ENCODE measurements around the gene INPP5A.
"Not testable (repeated sequence)": the region's sequence is repeated elsewhere in the genome, so short reads cannot be mapped to it uniquely, and the experiment has no call there.

The INPP5A gene

DNA sequence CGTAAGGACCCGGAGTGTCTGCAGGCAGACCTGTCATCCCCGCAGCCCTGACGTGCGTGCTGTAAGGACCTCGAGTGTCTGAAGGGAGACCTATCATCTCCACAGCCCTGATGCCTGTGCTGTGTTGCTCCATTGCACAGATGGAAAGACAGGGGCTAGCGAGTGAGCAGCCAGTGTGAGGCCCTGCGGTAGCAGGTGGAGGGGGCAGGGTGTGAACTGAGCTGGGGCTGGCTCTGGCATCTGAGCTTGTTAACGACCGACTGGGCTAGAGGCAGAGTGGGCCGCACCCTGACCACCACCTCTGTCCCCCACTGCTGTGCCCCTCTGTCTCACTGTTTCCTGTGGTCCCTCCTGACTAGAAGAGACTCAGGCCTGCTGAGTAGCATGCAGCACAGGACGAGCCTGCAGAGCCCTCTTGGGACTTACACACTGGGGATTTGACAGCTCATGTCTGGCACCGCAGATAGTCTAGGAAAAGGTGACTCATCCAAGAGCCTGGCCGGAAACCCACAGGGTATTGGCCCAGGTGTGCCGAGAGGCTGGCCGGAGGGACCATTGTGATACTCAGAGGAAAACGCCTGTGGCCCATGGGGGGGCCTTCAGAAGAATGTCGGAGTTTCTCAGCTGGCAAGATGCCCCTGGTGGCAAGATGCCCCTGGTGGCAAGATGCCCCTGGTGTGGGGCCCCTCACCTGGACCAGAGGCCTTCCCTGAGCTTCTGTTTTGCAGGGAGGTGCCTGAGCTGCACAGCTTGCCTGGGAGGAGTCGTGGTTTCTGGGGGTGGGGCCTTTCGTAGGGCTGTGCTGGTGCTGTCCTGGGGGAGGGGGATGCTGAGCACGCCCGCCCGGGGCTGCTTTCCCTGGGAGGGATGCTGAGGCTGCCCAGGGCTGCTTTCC, 34.3 kb downstream of the INPP5A start:
- ChIA-PET CTCF (interaction anchor here (1.2 to 2.0 kb wide), 3 partner anchors 10 to 118 kb away, joined by 3 to 5 read pairs (median 3); no protein-coding TSS in a partner anchor), POLR2A (no interaction called here)
- no peak for TF ChIP-seq CTCF (IDR thresholded peaks at IDR 0.05; ENCODE audit: insufficient read depth, low read length, missing control alignments)
- peak; percentile 60 for DNase-seq (ENCODE audit: low read depth, low spot score)
- no peak overlapping the region for H3K4me3 ChIP-seq (ENCODE audit: low read depth, low read length)

DNA sequence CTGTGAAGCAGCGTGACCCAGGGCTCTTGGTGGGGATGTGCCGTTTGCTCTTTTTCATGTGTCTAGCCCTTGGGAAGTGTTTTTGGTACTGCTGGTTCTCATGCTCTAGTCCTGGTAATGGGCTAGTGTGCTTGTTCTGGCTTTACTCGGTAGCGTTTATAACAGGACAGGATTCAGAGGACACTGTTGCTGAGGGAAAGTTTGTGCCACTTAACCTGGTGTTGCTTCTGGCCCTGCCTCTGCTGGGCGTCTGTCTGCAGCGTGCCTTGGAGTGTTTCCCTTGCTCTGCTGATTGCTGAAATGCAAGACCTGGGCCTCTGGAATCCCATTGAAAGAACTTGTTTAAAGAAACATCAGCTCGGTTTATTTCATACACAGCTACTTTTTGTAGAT, 35.0 kb downstream of the INPP5A start:
- no peak overlapping the region for H3K4me3 ChIP-seq (ENCODE audit: low read depth, low read length)
- CTCF ChIA-PET = interaction anchor here (1.5 to 2.0 kb wide), 2 partner anchors 10 to 119 kb away, joined by 3 to 5 read pairs; no protein-coding TSS in a partner anchor
- DNase-seq (ENCODE audit: low read depth, low spot score) = no peak
- TF ChIP-seq CTCF (IDR thresholded peaks at IDR 0.05; ENCODE audit: insufficient read depth, low read length, missing control alignments) = no peak
- POLR2A ChIA-PET = no interaction called here

DNA sequence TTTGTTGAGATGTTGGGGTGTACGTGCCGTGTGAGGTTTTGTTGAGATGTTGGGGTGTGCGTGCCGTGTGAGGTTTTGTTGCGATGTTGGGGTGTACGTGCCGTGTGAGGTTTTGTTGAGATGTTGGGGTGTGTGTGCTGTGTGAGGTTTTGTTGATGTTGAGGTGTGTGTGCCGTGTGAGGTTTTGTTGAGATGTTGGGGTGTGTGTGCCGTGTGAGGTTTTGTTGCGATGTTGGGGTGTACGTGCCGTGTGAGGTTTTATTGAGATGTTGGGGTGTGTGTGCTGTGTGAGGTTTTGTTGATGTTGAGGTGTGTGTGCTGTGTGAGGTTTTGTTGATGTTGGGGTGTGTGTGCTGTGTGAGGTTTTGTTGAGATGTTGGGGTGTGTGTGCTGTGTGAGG, 35.4 kb downstream of the INPP5A start:
- CTCF ChIA-PET = interaction anchor here (2.0 kb wide), 1 partner anchor 119 kb away, joined by 5 read pairs; no protein-coding TSS in a partner anchor
- H3K4me3 ChIP-seq (ENCODE audit: low read depth, low read length); DNase-seq (ENCODE audit: low read depth, low spot score); POLR2A ChIA-PET: not testable (repeated sequence)

DNA sequence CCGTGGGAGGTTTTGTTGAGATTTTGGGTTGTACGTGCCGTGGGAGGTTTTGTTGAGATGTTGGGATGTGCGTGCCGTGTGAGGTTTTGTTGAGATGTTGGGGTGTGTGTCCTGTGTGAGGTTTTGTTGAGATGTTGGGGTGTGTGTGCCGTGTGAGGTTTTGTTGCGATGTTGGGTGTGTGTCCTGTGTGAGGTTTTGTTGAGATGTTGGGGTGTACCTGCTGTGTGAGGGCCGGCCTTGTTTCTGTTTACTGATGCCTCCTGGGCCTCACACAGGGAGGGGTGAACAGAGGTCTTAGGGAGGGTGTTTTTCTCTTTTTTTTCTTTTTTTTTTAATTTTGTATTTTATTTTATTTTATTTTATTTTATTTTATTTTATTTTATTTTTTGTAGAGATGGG, 36.7 kb downstream of the INPP5A start:
- no peak for TF ChIP-seq CTCF (IDR thresholded peaks at IDR 0.05; ENCODE audit: insufficient read depth, low read length, missing control alignments)
- CTCF ChIA-PET = no interaction called here
- POLR2A ChIA-PET = no interaction called here
- DNase-seq (ENCODE audit: low read depth, low spot score) = no peak
- no peak overlapping the region for H3K4me3 ChIP-seq (ENCODE audit: low read depth, low read length)

- DNase-seq (ENCODE audit: low read depth, low spot score) = no peak
- POLR2A ChIA-PET = no interaction called here
- TF ChIP-seq CTCF (IDR thresholded peaks at IDR 0.05; ENCODE audit: insufficient read depth, low read length, missing control alignments) = no peak
- CTCF ChIA-PET = no interaction called here
- H3K4me3 ChIP-seq (ENCODE audit: low read depth, low read length) = no peak overlapping the region
Observed at GRCh38 chr10:132574783-132575319, 37.3 kb downstream of the INPP5A start.

- peak; percentile 57 for DNase-seq (ENCODE audit: low read depth, low spot score)
- no peak for TF ChIP-seq CTCF (IDR thresholded peaks at IDR 0.05; ENCODE audit: insufficient read depth, low read length, missing control alignments)
- ChIA-PET POLR2A (no interaction called here), CTCF (interaction anchor here (0.9 kb wide), 2 partner anchors 9 to 117 kb away, joined by 3 read pairs; no protein-coding TSS in a partner anchor)
- no peak overlapping the region for H3K4me3 ChIP-seq (ENCODE audit: low read depth, low read length)
Observed at GRCh38 chr10:132575320-132576201, 38.0 kb downstream of the INPP5A start.
